Forelimb muscle (tissue), 1 donor: ENCODE measurements around the gene SULT1B1. TPM values are rescaled to one million over a fixed set of nuclear protein-coding genes. Genes with fewer than 3 reads are reported as not detected.

Source experiments
- DNase-seq: peaks from one replicate; pipeline ENCODE4 v3.0.0-alpha.2; 2013; ENCODE audit warnings: low read depth
- polyA plus RNA-seq: library from polyadenylated mRNA; unstranded; fragments of 120-200 nt; gene quantifications from one replicate; pipeline ENCODE4 v1.2.1, GENCODE V29; 2013; ENCODE audit not compliant: insufficient read length

The SULT1B1 gene
- polyA plus RNA-seq, 1 donor, result 0.61 TPM

- DNase-seq, result no peak
These were observed 62.7 kb downstream of the SULT1B1 start for GRCh38 chr4:69697536-69698242.

- DNase-seq, result peak; percentile 40
These were observed 70.8 kb downstream of the SULT1B1 start for GRCh38 chr4:69689599-69689998.

- DNase-seq, result no peak
These were observed 75.6 kb downstream of the SULT1B1 start for GRCh38 chr4:69684804-69685203.

Other genes starting within 250 kb of the SULT1B1 start
- not detected for gene UGT2A2, start 121.0 kb downstream of the SULT1B1 start, polyA plus RNA-seq
- 0.09 TPM for gene UGT2A1, start 107.4 kb downstream of the SULT1B1 start, polyA plus RNA-seq
- 23.6 TPM for gene SULT1E1, start 99.5 kb upstream of the SULT1B1 start, polyA plus RNA-seq
- gene CSN1S1, start 170.4 kb upstream of the SULT1B1 start, polyA plus RNA-seq, result not detected
- gene CSN2, start 205.1 kb upstream of the SULT1B1 start, polyA plus RNA-seq, result not detected
- gene STATH, start 235.3 kb upstream of the SULT1B1 start, polyA plus RNA-seq, result not detected